Neural progenitor cell (in vitro differentiated cells): Measurements from ENCODE around the gene EYS.

ENCODE experiments used
- CTCF ChIP-seq: fragments of 200-600 bp; sonication (generic); IDR thresholded peaks from 2 replicates; pipeline ENCODE4 v1.5.1; 2017; ENCODE audit warnings: antibody characterized with exemption, mild to moderate bottlenecking
- EZH2 ChIP-seq: fragments of 200-600 bp; sonication (generic); IDR thresholded peaks from 2 replicates; pipeline ENCODE4 v1.6.1; 2017; ENCODE audit warnings: antibody characterized with exemption, mild to moderate bottlenecking, moderate library complexity
- EZH2phosphoT487 ChIP-seq: fragments of 200-600 bp; sonication (generic); IDR thresholded peaks from 2 replicates; pipeline ENCODE4 v1.6.1; 2017; ENCODE audit warnings: antibody characterized with exemption

- TF ChIP-seq CTCF (no peak), EZH2phosphoT487 (no peak), EZH2 (no peak)
Measured at GRCh38 chr6:65055545-65055944, 651.5 kb downstream of the EYS start.
